ENCODE data around the gene SMAD6. TPM values are rescaled to one million over a fixed set of nuclear protein-coding genes. Genes with fewer than 3 reads are reported as not detected.

The SMAD6 gene
- total RNA-seq, 4 donors from 2014 or later = 9.4 to 18.9 (median 14.3) TPM

Other genes starting within 250 kb of the SMAD6 start
- gene SNAPC5, start 204.5 kb upstream of the SMAD6 start, total RNA-seq = 10 to 100 TPM; 23.3 to 44.9 (median 34.7) TPM
- 1,000 to 10,000 TPM; 2,782 to 4,577 (median 3,551) TPM for gene RPL4, start 197.4 kb upstream of the SMAD6 start, total RNA-seq
- gene ZWILCH, start 196.9 kb upstream of the SMAD6 start, total RNA-seq = 1 to 10 TPM; 2.1 to 3.3 (median 2.4) TPM
- not detected for gene LCTL, start 136.2 kb upstream of the SMAD6 start, total RNA-seq